ENCODE results near the gene CAMK2G. TPM values are rescaled to one million over a fixed set of nuclear protein-coding genes. Genes with fewer than 3 reads are reported as not detected.

The CAMK2G gene
- total RNA-seq, 3 donors from 2014 or later = 53.5 to 141 (median 57.2) TPM

DNA sequence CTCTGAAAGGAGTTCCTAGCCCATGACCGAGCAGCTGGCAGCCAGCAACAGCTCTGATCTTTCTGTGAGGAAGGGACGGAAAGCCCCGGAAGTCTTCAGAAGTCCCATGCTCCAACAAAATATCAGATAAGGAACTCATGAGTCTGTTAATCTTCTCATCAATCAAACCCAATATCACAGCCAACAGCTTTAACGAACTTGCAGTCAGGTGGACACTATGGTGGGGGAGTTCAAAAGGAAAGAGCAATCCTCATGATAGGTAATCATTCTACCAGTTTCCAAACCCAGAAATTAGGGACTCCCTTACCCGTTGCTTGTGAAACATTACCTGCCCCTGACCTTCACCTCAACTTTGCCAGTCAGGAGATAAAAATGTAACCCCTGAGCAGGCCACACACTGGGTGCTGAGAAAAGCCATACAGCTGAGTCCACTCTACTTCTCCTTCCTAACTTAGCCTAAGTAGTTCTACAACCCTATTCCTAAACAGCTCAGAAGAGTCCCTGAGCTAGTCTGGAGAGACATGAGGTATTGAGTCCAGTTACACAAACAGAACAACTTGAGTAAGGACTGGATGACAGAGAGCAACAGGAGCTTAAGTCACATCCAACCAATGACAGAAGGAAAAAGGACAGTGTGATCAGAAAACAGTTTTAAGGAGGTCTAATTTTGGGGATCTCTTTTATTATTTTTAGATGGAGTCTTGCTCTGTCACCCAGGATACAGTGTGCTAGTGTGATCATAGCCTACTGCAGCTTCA is 65.1 kb downstream of the CAMK2G start:
- DNase-seq = peak in 1 of 3 donors; percentile 4
- Histone ChIP-seq H3K4me3 (no peak overlapping the region), H3K9me3 (no peaks in the 10 kb centered on the region), H3K4me1 (ENCODE audit: low read depth) (peaks cover 8% of the 10 kb centered on the region), H3K36me3 (ENCODE audit: low read depth) (no peaks in the 10 kb centered on the region)
- ATAC-seq = no peak
- intact Hi-C loops (cut with DNase I, micrococcal nuclease) = no loop called here
- TF ChIP-seq, protein P1, sequence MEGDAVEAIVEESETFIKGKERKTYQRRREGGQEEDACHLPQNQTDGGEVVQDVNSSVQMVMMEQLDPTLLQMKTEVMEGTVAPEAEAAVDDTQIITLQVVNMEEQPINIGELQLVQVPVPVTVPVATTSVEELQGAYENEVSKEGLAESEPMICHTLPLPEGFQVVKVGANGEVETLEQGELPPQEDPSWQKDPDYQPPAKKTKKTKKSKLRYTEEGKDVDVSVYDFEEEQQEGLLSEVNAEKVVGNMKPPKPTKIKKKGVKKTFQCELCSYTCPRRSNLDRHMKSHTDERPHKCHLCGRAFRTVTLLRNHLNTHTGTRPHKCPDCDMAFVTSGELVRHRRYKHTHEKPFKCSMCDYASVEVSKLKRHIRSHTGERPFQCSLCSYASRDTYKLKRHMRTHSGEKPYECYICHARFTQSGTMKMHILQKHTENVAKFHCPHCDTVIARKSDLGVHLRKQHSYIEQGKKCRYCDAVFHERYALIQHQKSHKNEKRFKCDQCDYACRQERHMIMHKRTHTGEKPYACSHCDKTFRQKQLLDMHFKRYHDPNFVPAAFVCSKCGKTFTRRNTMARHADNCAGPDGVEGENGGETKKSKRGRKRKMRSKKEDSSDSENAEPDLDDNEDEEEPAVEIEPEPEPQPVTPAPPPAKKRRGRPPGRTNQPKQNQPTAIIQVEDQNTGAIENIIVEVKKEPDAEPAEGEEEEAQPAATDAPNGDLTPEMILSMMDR (IDR thresholded peaks at IDR 0.05) = no peak

DNA sequence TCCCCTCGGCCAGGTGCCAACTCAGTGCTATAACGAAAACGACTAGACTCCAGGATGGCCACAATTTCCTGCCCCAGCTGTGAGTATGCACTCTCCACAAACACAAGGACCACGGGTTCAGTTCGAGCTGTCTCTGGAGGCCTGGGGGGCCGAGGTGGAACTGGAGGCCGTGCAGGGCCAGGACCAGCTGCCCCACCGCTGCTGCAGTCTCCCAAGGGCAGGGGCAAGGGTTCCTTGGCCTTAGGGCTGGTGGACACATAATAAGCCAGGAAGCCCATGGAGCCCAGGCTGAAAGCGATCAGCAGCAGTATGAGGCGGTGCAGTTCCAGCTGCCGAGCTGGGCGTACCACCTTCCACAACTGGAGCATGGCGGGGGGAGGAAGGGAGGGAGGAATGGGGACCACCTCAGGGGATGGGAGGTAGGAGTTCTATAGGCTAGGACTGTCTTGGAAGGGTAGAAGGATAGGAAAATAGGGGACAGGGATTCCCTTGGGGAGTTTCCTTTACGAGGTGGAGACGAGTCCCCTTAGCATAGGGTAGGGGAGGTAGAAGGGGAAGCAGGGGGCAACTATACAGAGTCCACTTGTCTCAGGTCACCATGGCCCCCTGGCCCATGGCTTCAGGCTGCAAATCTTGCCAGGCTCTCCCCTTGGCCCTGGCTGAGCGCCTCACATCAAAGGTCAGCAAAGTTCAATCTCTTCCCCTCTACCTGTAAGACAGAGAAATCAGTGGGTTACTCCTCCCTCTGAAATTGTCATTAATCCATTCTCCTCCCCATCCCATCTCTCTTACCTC is 66.1 kb downstream of the CAMK2G start:
- peak in 1 of 3 donors; percentile 34 for DNase-seq
- Histone ChIP-seq H3K4me3 (no peak overlapping the region), H3K4me1 (ENCODE audit: low read depth) (peaks cover 8% of the 10 kb centered on the region), H3K9me3 (no peaks in the 10 kb centered on the region), H3K36me3 (ENCODE audit: low read depth) (no peaks in the 10 kb centered on the region)
- intact Hi-C loops (cut with DNase I, micrococcal nuclease) = no loop called here
- ATAC-seq = no peak
- TF ChIP-seq, protein P1 (IDR thresholded peaks at IDR 0.05) = no peak

DNA sequence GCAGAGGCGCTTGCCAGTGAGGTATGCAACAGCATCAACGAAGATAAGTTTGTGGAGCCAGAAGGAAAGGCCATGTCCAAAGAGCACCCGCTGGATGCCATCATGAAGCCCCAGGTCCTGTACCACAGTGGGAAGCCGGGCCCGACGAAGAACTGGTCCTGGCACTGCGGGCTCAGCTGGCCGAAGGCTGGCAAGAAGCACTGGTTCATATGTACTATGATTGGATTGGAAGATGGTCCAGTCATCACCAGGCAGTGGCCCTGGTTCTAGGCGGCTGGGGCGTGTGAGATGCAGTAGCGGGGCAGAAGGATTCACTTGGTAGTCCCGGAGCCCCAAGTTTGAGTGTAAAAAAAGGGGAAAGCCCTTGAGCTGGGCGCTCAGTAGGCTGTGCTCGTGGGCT is 66.9 kb downstream of the CAMK2G start:
- DNase-seq = peak in 1 of 3 donors; percentile 16
- Histone ChIP-seq H3K36me3 (ENCODE audit: low read depth) (no peaks in the 10 kb centered on the region), H3K4me3 (no peak overlapping the region), H3K9me3 (no peaks in the 10 kb centered on the region), H3K4me1 (ENCODE audit: low read depth) (peaks cover 8% of the 10 kb centered on the region)
- intact Hi-C loops (cut with DNase I, micrococcal nuclease) = no loop called here
- ATAC-seq = no peak
- TF ChIP-seq, protein P1 (IDR thresholded peaks at IDR 0.05) = no peak

DNA sequence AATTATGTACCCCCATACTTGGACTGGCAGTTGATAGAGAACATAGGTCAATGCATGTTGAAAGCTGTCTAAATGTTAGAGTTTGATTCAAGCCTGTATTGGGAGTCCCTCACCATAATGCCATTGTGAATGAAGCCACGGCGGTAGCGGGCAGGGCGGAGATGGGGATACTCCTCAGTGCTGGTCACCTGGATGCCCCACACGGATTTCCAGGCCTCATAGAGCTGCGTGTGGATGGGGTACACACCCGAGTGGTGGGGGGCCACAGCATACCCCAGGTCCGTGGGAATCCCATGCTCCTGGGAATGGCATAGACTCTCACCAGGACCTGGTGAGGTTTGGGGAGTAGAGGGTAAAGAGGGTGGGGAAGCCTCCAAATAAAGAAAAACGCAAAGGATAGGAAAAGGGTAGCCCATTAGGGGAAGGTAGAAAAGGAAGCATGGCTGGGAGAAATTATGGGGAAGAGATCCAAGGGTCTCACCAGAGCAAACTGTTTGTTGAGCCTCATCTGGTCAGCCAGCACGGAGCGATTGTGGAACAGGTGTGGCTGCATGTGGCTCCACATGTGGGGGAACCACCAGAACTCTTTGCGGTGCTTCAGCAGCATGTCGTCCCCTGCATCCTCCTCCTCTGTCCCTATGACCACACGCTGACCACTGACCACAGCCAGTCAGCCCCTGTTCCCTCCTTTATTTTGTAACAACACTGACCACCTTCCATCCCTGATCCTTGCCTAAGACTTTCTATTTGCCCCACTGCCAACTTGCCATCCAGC is 68.0 kb downstream of the CAMK2G start:
- no peak for ATAC-seq
- peak in 1 of 3 donors; percentile 14 for DNase-seq
- H3K4me1 ChIP-seq (ENCODE audit: low read depth) = peaks cover 8% of the 10 kb centered on the region
- no peaks in the 10 kb centered on the region for H3K9me3 ChIP-seq
- H3K4me3 ChIP-seq = no peak overlapping the region
- intact Hi-C loops (cut with DNase I, micrococcal nuclease) = no loop called here
- TF ChIP-seq, protein P1 (IDR thresholded peaks at IDR 0.05) = no peak
- no peaks in the 10 kb centered on the region for H3K36me3 ChIP-seq (ENCODE audit: low read depth)

DNA sequence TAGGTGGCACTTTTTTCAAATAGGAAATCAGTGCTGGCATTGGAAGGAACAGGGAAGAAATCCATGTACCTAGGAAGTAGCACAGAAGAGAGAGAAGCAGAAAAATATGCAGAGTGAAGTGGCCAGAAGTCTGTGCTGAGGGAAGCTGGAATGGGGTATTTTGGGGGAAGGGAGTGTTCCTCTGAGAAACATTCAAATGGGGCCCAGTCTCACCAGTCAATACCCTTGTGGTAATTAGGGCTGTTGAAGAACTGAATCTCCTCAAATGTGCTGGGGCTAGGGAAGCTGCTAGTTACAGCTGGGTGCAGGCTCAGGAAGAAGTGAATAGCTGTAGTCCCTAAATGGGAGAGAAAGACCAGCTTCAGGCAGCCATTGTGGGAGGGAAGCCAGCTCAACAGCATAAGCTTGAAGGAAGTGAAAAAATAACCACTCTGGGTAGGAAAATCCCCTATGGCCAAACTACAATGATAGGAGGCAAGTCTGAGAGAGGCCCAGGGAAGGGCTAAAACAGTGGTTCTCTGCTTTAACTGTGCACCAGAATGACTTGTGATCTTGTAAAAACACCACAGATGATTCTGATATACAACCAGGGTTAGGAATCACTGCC is 70.6 kb downstream of the CAMK2G start:
- Histone ChIP-seq H3K9me3 (no peaks in the 10 kb centered on the region), H3K4me1 (ENCODE audit: low read depth) (no peaks in the 10 kb centered on the region), H3K4me3 (no peak overlapping the region), H3K36me3 (ENCODE audit: low read depth) (no peaks in the 10 kb centered on the region)
- ATAC-seq (no peak), DNase-seq (peak in 1 of 3 donors; percentile 3)
- TF ChIP-seq, protein P1 (IDR thresholded peaks at IDR 0.05) = no peak
- intact Hi-C loops (cut with DNase I, micrococcal nuclease) = no loop called here
